GM18520 (cell line): Measurements from ENCODE around the gene WDR43.

Source experiments
- ATAC-seq: cut with Tn5 transposase; IDR thresholded peaks from one replicate; pipeline ENCODE4 v1.9.1; 2021; ENCODE audit not compliant: unreplicated experiment

Gene WDR43

DNA sequence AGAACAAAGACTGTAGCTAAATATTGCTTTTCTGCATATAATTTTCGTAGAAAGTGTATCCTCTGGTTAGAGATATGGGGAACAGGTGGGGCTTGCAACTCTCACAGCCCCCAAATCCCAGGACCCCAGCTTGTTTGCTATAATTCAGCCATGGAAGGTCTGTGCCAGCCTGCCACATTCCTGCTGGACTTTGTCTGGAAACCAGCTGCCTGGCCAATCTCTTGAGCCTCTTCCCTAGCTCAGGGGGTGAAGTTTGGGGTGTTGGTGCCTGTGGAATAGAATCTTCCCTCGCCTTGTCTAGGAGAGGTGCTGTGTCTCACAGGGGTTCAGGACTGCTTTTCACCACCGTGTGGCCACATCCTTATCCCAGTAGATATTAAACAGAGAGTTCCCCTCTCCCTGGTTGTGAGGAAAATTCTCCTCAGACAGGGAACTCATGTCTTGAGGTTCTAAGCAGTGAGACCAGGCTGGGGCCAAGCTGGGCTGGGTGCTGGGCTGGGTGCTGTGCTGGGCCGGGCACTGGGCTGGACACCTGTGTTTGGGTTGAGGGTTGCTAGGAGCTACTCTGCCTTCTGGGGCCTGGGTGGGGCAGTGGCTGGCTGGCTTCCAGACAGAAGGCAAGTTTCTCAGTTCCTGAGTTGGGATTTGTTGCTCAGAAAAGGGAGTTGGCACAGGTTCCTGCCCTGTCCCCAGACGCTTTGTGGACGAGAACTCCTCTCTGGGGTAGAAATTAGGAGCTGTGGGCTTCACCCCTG lies 98.9 kb downstream of the WDR43 start:
- no peak for ATAC-seq

DNA sequence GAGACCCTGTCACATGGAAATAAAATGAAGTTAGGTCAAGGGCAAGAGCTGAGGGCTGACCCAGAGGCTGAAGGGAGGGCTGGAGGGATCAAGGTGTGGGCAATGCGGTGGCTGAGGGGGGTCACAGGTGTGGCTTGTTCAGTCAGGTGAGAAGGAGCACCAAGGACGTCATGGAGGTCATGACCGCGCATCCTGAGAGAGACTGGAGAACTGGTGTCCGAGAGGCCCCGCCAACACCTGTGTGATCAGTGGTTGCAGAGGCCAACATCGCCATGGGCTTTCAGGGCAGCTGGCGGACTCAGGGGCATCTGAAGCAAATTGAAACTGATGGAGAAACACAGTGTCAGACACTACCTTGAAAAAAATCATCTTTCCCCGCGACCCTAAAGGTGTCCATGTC lies 99.6 kb downstream of the WDR43 start:
- no peak for ATAC-seq

DNA sequence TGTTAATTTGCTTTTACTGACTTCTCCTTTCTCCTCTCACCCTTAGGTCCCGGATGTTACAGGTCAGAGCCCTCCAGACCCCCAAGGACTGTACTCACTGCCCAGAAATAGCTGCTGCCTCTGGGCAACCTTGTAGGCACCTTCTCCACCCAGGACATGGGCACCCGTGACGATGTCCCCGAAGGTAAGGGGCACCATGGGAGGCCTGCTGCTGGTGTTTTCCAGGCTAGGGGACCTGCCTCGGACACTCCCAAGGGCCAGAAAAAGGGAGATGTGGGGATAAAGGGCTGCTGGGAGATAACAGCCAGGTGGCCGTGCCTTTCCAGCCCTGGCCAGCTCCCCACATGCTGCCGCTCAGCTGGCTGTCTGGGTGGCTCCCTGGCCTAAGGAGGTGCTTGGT lies 100.2 kb downstream of the WDR43 start:
- ATAC-seq = no peak

DNA sequence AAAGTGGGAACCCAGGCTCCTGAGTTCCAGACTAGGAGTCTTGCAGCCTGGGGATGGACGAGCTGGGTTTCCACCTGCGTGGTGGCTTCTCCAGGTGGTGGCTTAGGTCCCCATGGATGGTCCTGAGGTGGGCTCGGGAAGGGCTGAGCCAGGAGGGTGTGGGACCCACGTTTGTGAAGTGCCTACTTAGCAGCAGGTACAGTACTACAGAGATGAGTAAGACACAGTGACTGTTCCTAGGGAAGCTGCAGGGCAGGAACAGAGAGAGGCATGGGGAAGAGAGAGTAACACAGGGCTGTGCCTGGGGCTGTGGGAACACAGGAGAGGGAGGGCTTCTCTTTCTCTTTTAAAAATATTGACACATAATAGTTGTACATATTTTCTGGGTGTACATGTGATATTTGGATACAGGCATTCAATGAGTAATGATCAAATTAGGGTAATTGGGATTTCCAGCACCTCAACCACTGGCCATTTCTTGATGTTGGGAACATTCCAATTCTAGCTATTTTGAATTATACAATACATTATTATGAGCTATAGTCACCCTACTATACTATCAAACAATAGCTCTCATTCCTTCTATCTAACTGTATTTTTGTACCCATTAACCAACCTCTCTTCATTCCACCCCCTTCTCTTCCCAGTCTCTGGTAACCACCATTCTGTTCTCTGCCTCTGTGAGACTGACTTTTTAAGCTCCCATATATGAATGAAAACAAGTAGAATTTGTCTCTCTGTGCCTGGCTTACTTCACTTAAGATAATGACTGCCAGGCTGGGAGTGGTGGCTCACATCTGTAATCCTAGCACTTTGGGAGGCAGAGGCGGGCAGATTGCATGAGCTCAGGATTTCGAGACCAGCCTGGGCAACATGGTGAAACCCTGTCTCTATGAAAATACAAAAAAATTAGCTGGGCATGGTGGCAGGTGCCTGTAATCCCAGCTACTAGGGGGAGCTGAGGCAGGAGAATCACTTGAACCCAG lies 101.6 kb downstream of the WDR43 start:
- no peak for ATAC-seq

DNA sequence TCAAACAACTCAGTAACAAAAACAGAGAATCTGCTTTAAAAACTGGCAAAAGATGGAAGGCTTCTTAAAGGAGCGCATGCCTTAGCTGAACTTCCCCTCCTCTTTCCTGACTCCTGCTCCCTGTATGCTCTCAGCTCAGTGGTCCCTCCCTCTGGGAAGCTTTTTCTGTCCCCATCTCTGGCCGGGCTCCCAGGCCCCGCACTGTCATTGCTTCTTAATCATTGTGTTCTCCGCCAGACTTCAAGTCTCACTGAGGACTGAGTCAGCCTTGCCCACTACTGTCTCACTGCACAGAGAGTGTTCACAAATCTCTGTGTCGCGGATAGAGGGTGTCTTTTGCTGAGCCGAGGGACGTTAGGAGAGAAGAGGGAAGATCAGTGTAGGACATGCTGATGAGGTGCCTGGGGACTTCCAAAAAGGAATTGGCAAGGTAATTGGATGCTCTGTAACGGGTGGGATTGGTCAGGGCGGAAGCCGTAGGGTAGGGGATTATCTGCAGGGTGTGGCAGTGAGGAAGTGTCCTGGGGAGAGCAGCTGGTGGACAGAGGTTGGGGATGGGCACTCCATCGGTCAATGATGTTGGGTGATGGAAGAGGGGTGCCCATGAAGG lies 102.9 kb downstream of the WDR43 start:
- ATAC-seq = no peak
